Measurements from ENCODE around the gene CCDC71L.
"Not testable (repeated sequence)": the region's sequence is repeated elsewhere in the genome, so short reads cannot be mapped to it uniquely, and the experiment has no call there.

CCDC71L gene

DNA sequence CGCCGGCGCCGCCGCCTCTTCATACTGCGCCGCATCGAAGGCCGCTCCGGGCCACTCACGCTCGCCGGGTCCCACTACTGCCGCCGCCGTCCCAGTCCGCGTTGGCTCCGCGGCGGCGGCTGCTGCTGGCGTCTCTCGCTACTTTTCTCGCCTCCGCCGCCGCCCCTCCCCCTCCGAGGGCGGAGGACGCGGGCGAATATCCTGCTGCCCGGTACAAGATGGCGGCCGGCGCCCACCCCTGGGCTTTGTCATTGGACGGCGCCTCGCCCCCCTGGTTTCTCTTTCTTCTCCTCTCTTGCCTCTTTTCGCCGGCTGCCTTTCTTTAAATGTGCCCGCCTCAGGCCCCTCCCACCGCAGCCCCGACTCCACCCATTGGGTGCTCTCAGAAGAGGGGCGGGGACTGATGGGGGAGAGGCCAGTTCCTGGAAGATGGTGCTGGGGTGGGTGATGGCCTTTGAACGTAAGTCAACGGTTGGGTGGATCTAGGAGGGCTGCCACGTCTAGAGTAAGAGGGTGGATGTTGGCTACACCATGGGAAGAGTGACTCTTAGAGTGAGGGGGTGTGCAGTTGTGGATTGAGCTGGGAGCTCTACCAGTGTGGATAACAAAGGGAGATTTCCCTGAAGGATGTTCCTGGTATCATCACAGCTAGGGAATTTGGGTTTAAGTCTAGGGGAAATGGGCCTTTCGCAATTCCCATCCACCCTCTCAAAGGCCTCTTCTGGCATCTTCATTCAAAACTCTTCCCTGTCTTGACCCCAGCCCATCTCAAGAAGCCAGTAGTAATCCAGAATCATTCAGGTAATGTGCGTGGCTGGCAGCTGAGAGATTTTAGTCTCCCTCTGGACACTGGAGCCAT lies at the start of gene CCDC71L:
Gene CCDC71L (minus strand): TSS at position 297 of the 859 bp plus-strand sequence. CDS start 262 bp downstream, at position 35.
- peak; percentile 94 for DNase-seq

DNA sequence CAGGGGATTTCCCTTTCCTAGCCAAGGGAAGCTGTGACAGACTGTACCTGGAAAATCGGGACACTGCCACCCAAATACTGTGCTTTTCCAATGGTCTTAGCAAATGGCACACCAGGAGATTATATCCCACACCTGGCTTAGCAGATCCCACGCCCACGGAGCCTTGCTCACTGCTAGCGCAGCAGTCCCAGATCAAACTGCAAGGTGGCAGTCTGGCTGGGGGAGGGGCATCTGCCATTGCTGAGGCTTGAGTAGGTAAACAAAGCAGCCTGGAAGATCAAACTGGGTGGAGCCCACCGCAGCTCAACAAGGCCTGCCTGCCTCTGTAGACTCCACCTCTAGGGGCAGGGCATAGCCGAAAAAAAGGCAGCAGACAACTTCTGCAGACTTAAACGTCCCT lies 48.6 kb upstream of the CCDC71L start:
- not testable (repeated sequence) for DNase-seq

DNA sequence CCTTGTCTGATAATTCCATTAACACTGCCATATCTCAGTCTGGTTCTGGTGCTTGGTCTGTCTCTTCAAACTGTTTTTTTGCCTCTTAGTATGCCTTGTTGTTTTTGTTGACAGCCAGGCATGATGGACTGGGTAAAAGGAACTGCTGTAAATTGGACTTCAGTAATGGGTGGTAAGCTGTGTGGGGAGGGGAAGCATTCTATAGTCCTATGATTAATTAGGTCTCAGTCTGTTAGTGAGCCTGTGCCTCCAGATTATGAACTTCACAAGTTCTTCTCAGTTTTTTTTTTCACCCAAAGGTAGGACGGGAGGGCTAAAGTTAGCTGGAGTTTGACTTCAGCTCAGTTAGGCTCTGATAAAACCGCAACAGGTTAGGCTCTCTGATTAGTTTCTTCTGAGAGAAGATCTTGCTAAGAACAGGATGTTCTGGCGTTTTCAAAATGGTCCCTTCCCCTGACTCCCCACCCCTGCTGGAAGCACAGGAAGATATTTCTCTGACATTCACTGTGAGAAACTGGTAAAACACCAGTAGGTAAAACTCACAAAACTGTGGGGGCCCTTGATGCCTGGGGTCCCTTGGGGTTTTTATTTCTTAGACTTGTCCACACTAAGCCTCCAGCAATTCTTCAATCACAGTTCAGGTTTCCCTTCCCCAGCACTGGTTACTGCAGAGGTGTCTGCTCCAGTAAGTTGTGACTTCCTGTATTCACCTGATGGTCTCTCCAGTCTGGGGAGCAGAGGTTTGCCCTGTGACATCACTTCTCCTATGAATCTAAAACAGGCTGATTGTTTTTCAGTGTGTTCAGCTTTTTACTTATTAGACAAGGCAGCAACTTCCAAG lies 43.3 kb upstream of the CCDC71L start:
- DNase-seq: no peak

DNA sequence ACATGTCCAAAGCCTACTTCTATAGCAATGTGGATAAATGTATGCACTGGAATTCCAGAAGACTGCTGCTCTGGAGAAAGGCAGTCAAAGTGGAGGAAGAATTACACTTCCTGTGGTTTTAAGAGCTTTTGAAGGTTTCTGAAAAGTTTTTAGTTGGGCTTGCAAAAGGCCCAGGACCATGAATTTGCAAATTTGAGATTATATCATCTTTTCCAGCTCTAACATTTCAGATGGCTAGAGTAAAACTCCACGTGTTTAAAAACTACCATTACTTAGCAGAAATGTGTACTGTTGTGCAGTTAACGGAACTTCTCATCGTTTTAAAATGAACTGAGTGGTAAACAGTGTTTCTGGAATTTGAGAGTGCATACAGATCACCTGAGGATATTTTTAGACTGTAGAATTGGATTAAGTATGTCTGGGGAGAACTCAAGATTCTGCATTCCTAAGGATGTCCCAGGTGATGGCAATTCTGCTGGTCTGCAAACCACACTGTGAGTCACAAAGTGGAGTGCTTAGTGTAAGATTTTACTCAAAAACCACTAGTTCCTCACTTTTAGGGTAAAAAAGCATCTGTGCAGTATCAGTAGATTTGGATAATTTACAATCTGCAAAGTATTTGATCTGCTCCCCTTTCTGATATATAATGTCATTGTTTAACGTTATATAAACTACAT lies 32.9 kb upstream of the CCDC71L start:
- DNase-seq: no peak

DNA sequence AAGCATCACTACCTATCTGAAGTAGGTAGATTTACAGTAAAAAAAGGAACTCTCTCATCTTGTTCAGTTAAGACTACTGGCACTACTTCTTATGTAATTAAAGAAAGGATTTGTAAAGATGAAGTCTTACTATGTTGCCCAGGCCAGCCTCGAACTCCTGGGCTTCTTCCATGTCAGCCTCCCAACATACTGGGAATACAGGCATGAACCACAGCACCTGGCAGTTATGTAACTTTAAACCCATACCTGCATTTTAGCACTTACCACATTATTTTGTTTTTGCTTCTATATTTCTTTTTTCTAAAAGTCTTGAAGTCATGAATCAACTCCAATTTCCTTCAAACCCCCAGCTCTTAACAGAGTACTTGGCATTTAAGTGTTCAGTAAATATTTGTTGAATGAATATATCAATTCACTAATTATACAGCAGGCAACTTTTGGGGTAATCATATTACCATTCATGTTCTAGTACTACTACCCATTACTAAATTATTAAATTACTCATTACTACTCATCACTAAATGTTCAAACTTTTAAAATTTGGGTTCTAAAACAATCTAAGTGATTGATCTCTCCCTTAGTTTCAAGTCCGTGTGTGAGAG lies 31.6 kb upstream of the CCDC71L start:
- no peak for DNase-seq

DNA sequence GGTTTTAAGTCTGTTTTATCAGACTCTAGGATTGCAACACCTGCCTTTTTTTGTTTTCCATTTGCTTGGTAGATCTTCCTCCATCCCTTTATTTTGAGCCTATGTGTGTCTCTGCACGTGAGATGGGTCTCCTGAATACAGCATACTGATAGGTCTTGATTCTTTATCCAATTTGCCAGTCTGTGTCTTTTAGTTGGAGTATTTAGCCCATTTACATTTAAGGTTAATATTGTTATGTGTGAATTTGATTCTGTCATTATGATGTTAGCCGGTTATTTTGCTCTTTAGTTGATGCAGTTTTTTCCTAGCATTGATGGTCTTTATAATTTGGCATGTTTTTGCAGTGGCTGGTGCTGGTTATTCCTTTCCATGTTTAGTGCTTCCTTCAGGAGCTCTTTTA lies 27.2 kb upstream of the CCDC71L start:
- not testable (repeated sequence) for DNase-seq

DNA sequence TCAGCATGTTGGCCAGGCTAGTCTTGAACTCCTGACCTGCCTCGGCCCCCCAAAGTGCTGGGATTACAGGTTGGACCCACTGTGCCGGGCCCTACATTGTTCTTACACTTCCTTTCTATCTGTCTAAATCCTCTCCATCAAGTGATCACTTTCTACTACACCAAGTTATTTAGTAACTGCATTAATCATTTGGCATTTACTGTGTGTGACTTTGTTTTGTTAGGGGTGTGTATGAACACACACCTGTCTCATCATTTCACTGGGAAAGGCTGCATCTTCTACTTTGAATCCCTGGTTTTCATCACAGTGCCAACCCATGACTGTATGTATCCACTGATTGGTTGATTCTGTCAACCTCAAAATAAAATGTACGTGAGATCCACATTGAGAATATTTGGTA lies 23.0 kb upstream of the CCDC71L start:
- no peak for DNase-seq

DNA sequence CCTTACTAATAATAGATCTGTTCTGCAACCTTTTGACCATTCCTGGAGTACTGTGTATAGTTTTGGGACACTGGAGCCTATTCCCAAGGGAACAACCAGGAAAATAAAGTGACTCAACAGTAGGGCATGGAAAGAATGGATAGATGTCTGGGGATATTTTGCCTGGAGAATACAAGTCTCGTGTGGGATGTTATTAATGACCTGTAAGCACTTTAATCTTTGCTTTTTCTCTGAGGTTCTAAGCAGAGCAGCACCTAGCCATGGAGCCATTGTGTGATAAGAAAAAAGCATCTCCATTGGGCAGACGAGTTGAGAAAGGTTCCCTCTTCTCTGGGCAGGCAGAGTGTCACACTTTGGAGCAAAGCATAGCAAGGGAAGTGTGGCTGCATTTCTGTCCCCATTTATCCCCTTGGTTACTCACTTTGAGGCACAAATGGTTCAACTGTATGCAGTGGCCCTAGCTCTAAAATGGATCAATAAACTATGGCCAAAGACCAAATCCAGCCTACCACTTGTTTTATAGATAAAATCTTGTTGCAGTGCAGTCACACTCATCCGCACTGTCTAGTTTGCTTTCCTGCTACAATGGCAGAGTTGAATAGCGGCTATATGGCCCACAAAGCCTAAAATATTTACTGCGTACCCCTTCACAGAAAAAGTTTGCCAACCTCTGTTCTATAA lies 21.0 kb upstream of the CCDC71L start:
- DNase-seq: no peak

DNA sequence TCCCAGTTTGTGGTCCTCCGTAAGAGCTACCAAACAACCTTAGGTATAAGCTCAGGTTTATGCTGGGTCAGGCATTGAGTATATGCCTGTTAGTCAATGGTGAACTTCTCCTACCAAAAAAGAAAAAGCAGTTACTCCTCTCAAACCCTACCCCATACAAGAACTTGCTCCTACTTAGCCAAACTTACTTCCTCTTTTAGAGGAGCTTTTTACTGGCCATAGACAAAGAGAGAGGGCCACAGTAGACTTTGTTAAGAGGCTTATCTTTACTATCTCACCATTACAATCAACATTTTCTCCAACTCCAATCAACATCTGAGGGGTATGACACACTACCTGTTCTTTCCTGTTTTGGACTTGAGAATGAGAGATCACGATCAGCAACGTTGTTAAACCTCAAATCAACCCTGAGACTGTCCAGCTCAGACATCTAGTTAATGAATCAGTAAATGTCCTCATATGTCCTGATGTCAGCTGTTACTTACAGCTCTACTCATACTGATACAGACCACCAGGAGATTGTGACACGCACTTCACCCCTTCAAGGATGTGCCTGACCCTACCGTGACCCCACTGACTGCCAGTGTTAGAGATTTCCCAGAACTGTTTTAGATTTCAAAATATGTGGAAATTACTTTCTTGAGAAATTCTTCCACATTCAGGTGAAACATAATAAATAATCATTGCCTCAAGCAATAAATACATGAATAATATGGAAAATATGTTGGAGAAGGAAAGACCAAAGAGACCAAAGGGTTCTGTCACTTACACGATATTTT lies 18.4 kb upstream of the CCDC71L start:
- DNase-seq: no peak

DNA sequence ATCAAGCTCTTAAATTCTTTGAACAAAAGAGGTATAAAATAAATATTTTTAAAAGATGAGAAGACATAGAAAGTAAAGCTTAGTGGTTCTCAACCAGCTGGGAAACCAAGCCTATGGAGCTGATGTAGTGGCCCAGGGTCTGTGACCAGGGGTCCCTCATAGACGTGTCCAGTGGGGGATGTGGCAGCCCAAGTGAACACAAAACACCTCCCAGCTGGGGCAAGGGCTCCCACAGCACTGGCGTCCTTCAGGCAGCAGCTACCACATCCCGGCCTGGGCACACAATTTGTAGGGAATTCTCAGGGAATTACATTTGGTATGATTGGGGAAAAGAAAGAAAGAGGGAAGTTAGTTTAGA lies 17.8 kb upstream of the CCDC71L start:
- DNase-seq: no peak

DNA sequence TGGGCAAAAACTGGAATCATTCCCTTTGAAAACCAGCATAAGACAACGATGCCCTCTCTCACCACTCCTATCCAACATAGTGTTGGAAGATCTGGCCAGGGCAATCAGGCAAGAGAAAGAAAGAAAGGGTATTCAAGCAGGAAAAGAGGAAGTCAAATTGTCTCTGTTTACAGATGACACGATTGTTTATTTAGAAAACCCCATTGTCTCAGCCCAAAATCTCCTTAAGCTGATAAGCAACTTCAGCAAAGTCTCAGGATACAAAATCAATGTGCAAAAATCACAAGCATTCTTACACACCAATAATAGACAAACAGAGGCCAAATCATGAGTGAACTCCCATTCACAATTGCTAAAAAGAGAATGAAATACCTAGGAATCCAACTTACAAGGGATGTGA lies 15.5 kb upstream of the CCDC71L start:
- not testable (repeated sequence) for DNase-seq

DNA sequence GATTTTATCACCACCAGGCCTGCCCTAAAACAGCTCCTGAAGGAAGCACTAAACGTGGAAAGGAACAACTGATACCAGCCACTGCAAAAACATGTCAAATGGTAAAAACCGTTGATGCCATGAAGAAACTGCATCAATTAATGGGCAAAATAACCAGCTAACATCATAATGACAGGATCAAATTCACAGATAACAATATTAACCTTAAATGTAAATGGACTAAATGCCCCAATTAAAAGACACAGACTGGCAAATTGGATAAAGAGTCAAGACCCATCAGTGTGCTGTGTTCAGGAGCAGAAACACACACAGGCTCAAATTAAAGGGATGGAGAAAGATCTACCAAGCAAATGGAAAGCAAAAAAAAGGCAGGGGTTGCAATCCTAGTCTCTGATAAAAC lies 12.7 kb upstream of the CCDC71L start:
- DNase-seq: not testable (repeated sequence)

DNA sequence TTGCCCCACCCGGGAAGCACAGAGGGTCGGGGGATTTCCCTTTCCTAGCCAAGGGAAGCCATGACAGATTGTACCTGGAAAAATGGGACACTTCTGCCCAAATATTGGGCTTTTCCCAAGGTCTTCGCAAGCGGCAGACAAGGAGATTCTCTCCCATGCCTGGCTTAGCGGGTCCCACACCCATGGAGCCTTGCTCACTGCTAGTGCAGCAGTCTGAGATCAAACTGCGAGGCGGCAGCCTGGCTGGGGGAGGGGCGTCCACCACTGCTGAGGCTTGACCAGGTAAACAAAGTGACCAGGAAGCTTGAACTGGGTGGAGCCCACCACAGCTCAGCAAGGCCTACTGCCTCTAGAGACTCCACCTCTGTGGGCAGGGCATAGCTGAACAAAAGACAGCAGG lies 11.0 kb upstream of the CCDC71L start:
- not testable (repeated sequence) for DNase-seq

DNA sequence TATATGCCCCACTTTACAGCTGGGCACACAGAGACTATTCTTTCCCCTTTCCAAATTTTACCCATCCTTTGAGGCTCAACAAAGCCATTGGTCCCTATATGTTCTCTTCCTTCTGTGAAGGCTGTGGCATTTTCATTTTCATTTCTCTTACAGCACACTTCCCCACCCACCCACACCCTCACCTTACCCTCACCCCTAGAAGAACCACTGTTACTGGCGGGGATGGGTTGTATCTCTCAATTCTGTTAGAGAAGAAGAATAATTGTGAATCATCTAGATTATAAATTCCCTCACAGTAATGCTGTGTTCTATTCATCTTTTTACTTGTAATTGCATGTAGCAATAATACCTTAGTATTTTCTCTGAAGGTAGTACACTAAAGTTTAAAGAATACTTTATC lies 10.2 kb upstream of the CCDC71L start:
- no peak for DNase-seq

DNA sequence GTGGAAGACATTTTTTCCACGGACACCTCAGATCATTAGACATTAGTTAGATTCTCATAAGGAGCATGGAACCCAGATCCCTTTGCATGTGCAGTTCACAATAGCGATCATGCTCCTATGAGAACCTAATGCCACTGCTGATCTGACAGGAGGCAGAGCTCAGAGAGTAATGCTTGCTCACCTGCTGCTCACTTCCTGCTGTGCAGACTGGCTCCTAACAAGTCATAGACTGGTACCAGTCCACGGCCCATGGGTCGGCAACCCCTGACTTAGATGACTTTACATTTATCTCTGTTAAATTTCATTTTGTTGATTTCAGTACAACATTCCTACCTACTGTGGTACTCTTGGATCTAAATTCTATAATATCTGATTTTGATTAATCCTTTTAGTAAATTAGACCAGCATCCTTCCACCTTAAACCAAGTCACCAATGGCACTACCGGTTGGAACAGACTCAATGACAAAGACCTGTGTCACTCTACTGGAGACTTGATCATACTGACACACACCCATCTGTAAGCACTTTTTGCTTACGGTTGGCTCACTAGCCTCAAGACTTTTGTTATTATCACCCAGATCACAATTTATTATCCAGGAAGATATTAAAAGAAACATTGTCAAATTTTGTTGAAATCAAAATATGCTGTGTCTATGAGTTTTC lies 8.0 kb upstream of the CCDC71L start:
- no peak for DNase-seq

DNA sequence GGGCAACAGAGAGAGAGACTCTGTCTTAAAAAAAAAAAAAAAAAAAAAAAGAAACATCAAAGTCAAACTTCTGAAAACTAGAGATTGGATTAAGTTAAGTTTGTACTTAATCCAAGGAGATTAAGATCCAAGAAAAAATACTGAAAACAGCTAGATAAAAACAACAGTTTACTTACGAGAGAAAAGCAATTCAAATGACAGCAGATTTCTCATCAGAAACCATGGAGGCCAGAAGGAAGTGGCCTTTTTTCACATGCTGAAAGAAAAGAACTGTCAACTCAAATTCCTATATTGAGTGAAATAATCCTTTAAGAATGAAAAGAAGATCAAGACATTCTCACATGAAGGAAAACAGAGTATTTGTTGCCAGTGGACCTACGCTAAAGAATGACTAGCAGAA lies 5.4 kb upstream of the CCDC71L start:
- DNase-seq: no peak

DNA sequence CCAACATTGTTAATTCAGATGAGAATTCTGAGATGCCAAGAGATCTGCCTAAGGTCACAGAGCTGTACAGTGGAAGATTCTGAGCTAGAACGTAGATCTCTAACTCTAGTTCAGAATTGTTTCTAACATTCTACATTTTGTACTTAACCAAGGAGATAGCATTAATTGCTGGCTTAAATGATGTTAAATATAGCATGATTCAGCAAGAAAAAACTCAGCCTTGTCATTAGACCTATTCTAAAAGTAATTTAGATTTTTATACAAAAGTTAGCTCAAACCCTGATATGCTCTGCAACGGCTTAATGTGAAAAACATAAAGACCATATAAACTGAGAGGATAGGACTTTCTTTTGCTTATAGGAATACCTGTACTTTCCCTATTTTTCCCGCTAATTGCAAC lies 3.4 kb upstream of the CCDC71L start:
- DNase-seq: no peak

DNA sequence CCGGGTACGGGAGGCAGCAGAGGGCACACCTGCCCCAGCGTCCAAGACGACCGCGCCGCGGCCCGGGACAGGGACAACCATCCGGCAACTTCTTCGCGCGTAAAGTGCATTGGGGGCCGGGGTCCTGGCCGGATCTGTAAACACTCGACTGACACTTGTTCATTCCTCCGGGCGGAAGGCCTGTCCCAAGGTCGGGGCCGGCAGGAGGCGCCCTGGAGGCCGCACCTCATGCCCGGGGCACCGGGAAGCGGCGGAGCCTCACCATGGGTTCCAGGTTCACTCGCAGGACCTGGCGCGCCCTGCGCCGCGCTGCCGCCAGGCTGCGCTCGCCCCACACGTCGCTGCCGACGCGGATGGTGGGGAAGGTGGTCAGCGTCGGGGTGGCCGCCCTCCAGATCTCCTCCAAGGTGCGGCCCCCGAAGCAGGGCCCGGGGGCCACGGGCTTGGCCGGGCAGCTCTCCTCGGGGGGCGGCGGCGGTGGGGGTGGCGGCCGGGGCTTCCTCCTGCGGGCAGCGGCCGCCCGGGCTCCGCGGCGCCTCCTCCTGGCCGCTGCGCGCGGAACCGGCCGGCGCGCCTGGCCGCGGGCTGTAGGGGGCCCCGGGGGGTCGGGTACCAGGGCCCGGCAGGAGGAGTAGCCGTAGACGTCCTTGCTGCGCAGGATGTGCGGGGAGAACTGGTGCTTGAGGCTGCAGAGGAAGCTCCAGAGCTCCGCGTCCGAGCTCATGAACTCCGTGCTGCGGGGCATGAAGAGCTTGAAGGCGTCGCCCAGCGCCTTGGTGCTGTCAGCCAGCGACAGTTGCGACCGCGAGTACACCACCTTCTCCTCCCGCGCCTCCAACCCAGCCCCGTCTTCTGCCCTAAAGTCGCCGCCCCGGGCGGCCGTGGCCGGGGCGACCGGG lies 746 bp downstream of the CCDC71L start:
- DNase-seq: peak; percentile 87

DNA sequence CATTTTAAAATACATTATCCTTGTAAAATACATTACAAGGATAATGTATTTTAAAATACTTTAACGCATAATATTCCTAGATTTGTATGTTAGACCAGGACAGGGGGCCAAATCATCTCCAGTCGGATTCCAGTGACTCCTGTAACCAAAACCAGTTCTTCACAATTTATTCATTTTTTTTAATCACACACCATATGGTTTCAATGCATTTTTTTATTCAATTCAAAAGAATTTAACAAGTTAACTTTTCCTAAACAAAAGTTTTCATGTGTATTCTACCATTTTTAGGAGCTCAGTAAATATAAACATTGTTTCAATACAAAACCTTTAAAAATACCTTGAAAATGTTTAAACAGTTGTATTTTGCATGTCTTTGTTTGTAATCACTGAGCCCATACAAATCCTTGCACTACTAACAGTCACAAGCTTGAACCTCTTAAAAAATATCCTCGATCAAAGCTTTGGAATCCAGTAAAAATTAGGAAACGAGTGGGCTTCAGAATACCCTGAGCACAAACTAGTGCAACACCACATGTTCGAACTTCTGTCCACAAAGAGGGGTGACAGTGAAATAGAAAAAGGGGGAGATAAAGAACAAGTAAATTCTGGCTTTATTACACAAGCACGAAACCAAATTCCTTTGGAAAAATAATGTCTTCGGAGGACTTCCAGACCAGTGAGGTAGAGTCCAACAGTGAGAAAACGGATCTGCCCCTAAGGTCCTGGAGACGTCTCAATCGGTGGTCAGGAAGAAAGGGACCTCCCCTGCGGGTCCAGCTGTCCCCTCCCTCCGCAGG lies 1.6 kb downstream of the CCDC71L start:
- no peak for DNase-seq

Data from activated naive CD4-positive, alpha-beta T cell treated with anti-CD3 and anti-CD28 coated beads, Interleukin-2, amount 50 U/mL, for 16 hours (primary cell).